Osteoblast (primary cell): Measurements from ENCODE around the gene RPUSD1. TPM values are rescaled to one million over a fixed set of nuclear protein-coding genes. Genes with fewer than 3 reads are reported as not detected.

ENCODE experiments used
- DNase-seq: peaks from one replicate; pipeline ENCODE4 v3.0.0; 2011; ENCODE audit warnings: low spot score, mixed read lengths; ENCODE audit not compliant: insufficient read length; ENCODE audit errors: missing footprints
- H2AFZ ChIP-seq: 2 replicates; pipeline ENCODE4 v1.6.0; 2011; ENCODE audit warnings: mild to moderate bottlenecking, low read length
- H3K27ac ChIP-seq: 2 replicates; pipeline ENCODE4 v1.5.1; 2011; ENCODE audit warnings: mild to moderate bottlenecking, low read depth, low read length, moderate library complexity
- H3K27me3 ChIP-seq: 2 replicates; pipeline ENCODE4 v1.6.0; 2012; ENCODE audit warnings: mild to moderate bottlenecking, control low read depth, inconsistent platforms, low read length, moderate library complexity; ENCODE audit not compliant: insufficient read depth
- H3K36me3 ChIP-seq: 2 replicates; pipeline ENCODE4 v1.5.1; 2011; ENCODE audit warnings: mild to moderate bottlenecking, low read length, control low read depth, moderate library complexity; ENCODE audit not compliant: insufficient read depth
- H3K4me1 ChIP-seq: 2 replicates; pipeline ENCODE4 v1.5.1; 2011; ENCODE audit warnings: mild to moderate bottlenecking, low read length, control low read depth, moderate library complexity; ENCODE audit not compliant: insufficient read depth
- H3K4me2 ChIP-seq: 2 replicates; pipeline ENCODE4 v1.6.0; 2011; ENCODE audit warnings: mild to moderate bottlenecking, low read length; ENCODE audit not compliant: insufficient read depth
- H3K4me3 ChIP-seq: fragments of 200-600 bp; sonication (generic); 3 replicates; pipeline ENCODE4 v1.5.1; 2012; ENCODE audit warnings: mild to moderate bottlenecking, low read length, inconsistent platforms; ENCODE audit not compliant: insufficient read depth
- H3K79me2 ChIP-seq: 2 replicates; pipeline ENCODE4 v1.6.0; 2012; ENCODE audit warnings: mild to moderate bottlenecking, low read length, control low read depth, inconsistent platforms; ENCODE audit not compliant: insufficient read depth
- H3K9me3 ChIP-seq: 2 replicates; pipeline ENCODE4 v1.5.1; 2011; ENCODE audit warnings: low read depth, low read length, control low read depth
- H4K20me1 ChIP-seq: 2 replicates; pipeline ENCODE4 v1.6.0; 2012; ENCODE audit warnings: mild to moderate bottlenecking, low read length, control low read depth; ENCODE audit not compliant: insufficient read depth
- CTCF ChIP-seq: IDR thresholded peaks from 2 replicates; pipeline ENCODE4 v1.5.1; 2011; ENCODE audit warnings: mild to moderate bottlenecking, low read depth, low read length, moderate library complexity; ENCODE audit errors: extremely low read depth
- small RNA-seq: library from RNA; depleted of rRNA; stranded (forward); fragments of <200 nt; gene quantifications from one replicate; pipeline ENCODE3, GENCODE V24; 2012
- total RNA-seq: library from RNA; depleted of rRNA; stranded (reverse); fragments of >200 nt; gene quantifications from 2 replicates; pipeline ENCODE4 v1.2.3, GENCODE V29; 2012

The RPUSD1 gene
- total RNA-seq, 1 donor = 28.2 TPM

GRCh38 chr16:734981-735881 lies 53.0 kb downstream of the RPUSD1 start:
- DNase-seq = no peak
- Histone ChIP-seq H3K4me2 (no peak overlapping the region), H3K4me3 (no peak overlapping the region), H4K20me1 (peaks cover 8% of the 10 kb centered on the region), H2AFZ (no peak overlapping the region), H3K36me3 (peaks cover 26% of the 10 kb centered on the region), H3K27me3 (no peaks in the 10 kb centered on the region), H3K4me1 (peaks cover 8% of the 10 kb centered on the region), H3K9me3 (no peaks in the 10 kb centered on the region), H3K27ac (no peak overlapping the region), H3K79me2 (peaks cover 5% of the 10 kb centered on the region)
- no peak for TF ChIP-seq CTCF

Small RNA genes lying within 50 kb of the gene (small RNA-seq; reads per million reads assigned to genes)
- not detected for gene MIR662

Other genes with a start within 250 kb of the RPUSD1 start
- gene PRR35, start 228.0 kb downstream of the RPUSD1 start, total RNA-seq = under 0.01 TPM in 1 of 2 replicates, not detected in the other
- 1.2 and 2.2 TPM in 2 replicates for gene NHLRC4, start 221.4 kb downstream of the RPUSD1 start, total RNA-seq
- gene PIGQ, start 218.4 kb downstream of the RPUSD1 start, total RNA-seq = 25.6 and 29.0 TPM in 2 replicates
- 11.2 and 13.3 TPM in 2 replicates for gene RAB40C, start 198.3 kb downstream of the RPUSD1 start, total RNA-seq
- under 0.01 and 0.36 TPM in 2 replicates for gene WFIKKN1, start 157.4 kb downstream of the RPUSD1 start, total RNA-seq
- gene METTL26, start 152.1 kb downstream of the RPUSD1 start, total RNA-seq = 72.8 and 76.0 TPM in 2 replicates
- gene MCRIP2, start 146.6 kb downstream of the RPUSD1 start, total RNA-seq = 20.0 and 20.3 TPM in 2 replicates
- 10.3 and 19.2 TPM in 2 replicates for gene WDR90, start 139.0 kb downstream of the RPUSD1 start, total RNA-seq
- gene RHOT2, start 120.2 kb downstream of the RPUSD1 start, total RNA-seq = 35.9 and 42.0 TPM in 2 replicates
- gene RHBDL1, start 112.7 kb downstream of the RPUSD1 start, total RNA-seq = 0.88 and 1.1 TPM in 2 replicates
- 88.1 and 102 TPM in 2 replicates for gene STUB1, start 108.0 kb downstream of the RPUSD1 start, total RNA-seq
- gene JMJD8, start 104.0 kb downstream of the RPUSD1 start, total RNA-seq = 48.0 and 48.5 TPM in 2 replicates
- gene WDR24, start 98.0 kb downstream of the RPUSD1 start, total RNA-seq = 8.0 and 8.7 TPM in 2 replicates
- gene FBXL16, start 82.6 kb downstream of the RPUSD1 start, total RNA-seq = not detected in 2 replicates
- 30.9 and 33.3 TPM in 2 replicates for gene METRN, start 73.3 kb downstream of the RPUSD1 start, total RNA-seq
- 20.9 and 21.7 TPM in 2 replicates for gene ANTKMT, start 67.2 kb downstream of the RPUSD1 start, total RNA-seq
- gene CCDC78, start 61.9 kb downstream of the RPUSD1 start, total RNA-seq = 2.1 and 2.2 TPM in 2 replicates
- gene HAGHL, start 61.3 kb downstream of the RPUSD1 start, total RNA-seq = 12.7 and 16.3 TPM in 2 replicates
- 32.2 and 35.1 TPM in 2 replicates for gene CIAO3, start 47.4 kb downstream of the RPUSD1 start, total RNA-seq
- under 0.01 and 1.2 TPM in 2 replicates for gene MSLN, start 27.6 kb downstream of the RPUSD1 start, total RNA-seq
- 3.3 and 3.8 TPM in 2 replicates for gene CHTF18, start 239 bp upstream of the RPUSD1 start, total RNA-seq
- not detected in 2 replicates for gene GNG13, start 12.4 kb upstream of the RPUSD1 start, total RNA-seq
- 25.3 and 35.8 TPM in 2 replicates for gene LMF1, start 182.6 kb upstream of the RPUSD1 start, total RNA-seq
- gene SOX8, start 193.4 kb upstream of the RPUSD1 start, total RNA-seq = under 0.01 TPM in 1 of 2 replicates, not detected in the other